Measurements from ENCODE around the gene POLD1. TPM values are rescaled to one million over a fixed set of nuclear protein-coding genes. Genes with fewer than 3 reads are reported as not detected.

Gene POLD1
- total and polyA plus RNA-seq, 2 experiments from 2014 or later, result 18.2 to 32.6 TPM

- TF ChIP-seq EZH2 (IDR thresholded peaks at IDR 0.05; ENCODE audit: borderline replicate concordance) (no peak), CTCF (IDR thresholded peaks at IDR 0.05; ENCODE audit: poor library complexity) (no peak), EZH2phosphoT487 (IDR thresholded peaks at IDR 0.05; ENCODE audit: low read depth, severe bottlenecking, unreplicated experiment) (no peak)
- H2AFZ ChIP-seq, result no peak overlapping the region
- no peaks in the 10 kb centered on the region for H3K4me1 ChIP-seq (ENCODE audit: insufficient read depth)
- H3K4me3 ChIP-seq, result no peak overlapping the region
- DNase-seq (ENCODE audit: low spot score), result no peak
- no peaks in the 10 kb centered on the region for H3K27me3 ChIP-seq
- H3K36me3 ChIP-seq (replicated peaks; ENCODE audit: insufficient read depth, low read depth), result no peaks in the 10 kb centered on the region
- peaks cover 8% of the 10 kb centered on the region for H4K20me1 ChIP-seq (ENCODE audit: insufficient read depth, poor library complexity, severe bottlenecking)
- no peaks in the 10 kb centered on the region for H3K79me2 ChIP-seq
- no peaks in the 10 kb centered on the region for H3K9me2 ChIP-seq (replicated peaks; ENCODE audit: insufficient read depth)
- no peak overlapping the region for H3K27ac ChIP-seq
- H3K9me3 ChIP-seq (ENCODE audit: low read depth), result no peaks in the 10 kb centered on the region
- H3K4me2 ChIP-seq, result peak overlapping the region; percentile 71
- WGBS (ENCODE audit: low lambda C conversion rate, missing lambda C conversion rate), result 85% methylated on average over 5 of the region's 7 CpGs
Observed at GRCh38 chr19:50377051-50377461, 7.1 kb upstream of the POLD1 start.

- 93% methylated on average over 9 of the region's 9 CpGs for WGBS (ENCODE audit: low lambda C conversion rate, missing lambda C conversion rate)
- no peaks in the 10 kb centered on the region for H3K79me2 ChIP-seq
- H3K4me3 ChIP-seq, result no peak overlapping the region
- H4K20me1 ChIP-seq (ENCODE audit: insufficient read depth, poor library complexity, severe bottlenecking), result peaks cover 8% of the 10 kb centered on the region
- no peak overlapping the region for H3K27ac ChIP-seq
- no peak for DNase-seq (ENCODE audit: low spot score)
- TF ChIP-seq EZH2 (IDR thresholded peaks at IDR 0.05; ENCODE audit: borderline replicate concordance) (no peak), CTCF (IDR thresholded peaks at IDR 0.05; ENCODE audit: poor library complexity) (no peak), EZH2phosphoT487 (IDR thresholded peaks at IDR 0.05; ENCODE audit: low read depth, severe bottlenecking, unreplicated experiment) (no peak)
- no peaks in the 10 kb centered on the region for H3K9me2 ChIP-seq (replicated peaks; ENCODE audit: insufficient read depth)
- H3K4me2 ChIP-seq, result no peak overlapping the region
- H2AFZ ChIP-seq, result no peak overlapping the region
- H3K9me3 ChIP-seq (ENCODE audit: low read depth), result no peaks in the 10 kb centered on the region
- H3K36me3 ChIP-seq (replicated peaks; ENCODE audit: insufficient read depth, low read depth), result no peaks in the 10 kb centered on the region
- no peaks in the 10 kb centered on the region for H3K4me1 ChIP-seq (ENCODE audit: insufficient read depth)
- H3K27me3 ChIP-seq, result no peaks in the 10 kb centered on the region
Observed at GRCh38 chr19:50377517-50377916, 6.6 kb upstream of the POLD1 start.

- Histone ChIP-seq H3K4me1 (ENCODE audit: insufficient read depth) (no peaks in the 10 kb centered on the region), H3K36me3 (replicated peaks; ENCODE audit: insufficient read depth, low read depth) (no peaks in the 10 kb centered on the region), H2AFZ (no peak overlapping the region), H4K20me1 (ENCODE audit: insufficient read depth, poor library complexity, severe bottlenecking) (peaks cover 8% of the 10 kb centered on the region), H3K4me2 (no peak overlapping the region), H3K9me3 (ENCODE audit: low read depth) (no peaks in the 10 kb centered on the region), H3K27me3 (no peaks in the 10 kb centered on the region), H3K4me3 (no peak overlapping the region), H3K9me2 (replicated peaks; ENCODE audit: insufficient read depth) (no peaks in the 10 kb centered on the region), H3K27ac (no peak overlapping the region), H3K79me2 (no peaks in the 10 kb centered on the region)
- TF ChIP-seq EZH2phosphoT487 (IDR thresholded peaks at IDR 0.05; ENCODE audit: low read depth, severe bottlenecking, unreplicated experiment) (no peak), CTCF (IDR thresholded peaks at IDR 0.05; ENCODE audit: poor library complexity) (no peak), EZH2 (IDR thresholded peaks at IDR 0.05; ENCODE audit: borderline replicate concordance) (no peak)
- no peak for DNase-seq (ENCODE audit: low spot score)
- 97% methylated on average over 36 of the region's 36 CpGs for WGBS (ENCODE audit: low lambda C conversion rate, missing lambda C conversion rate)
Observed at GRCh38 chr19:50378169-50378862, 5.8 kb upstream of the POLD1 start.

Measured in hepatocyte (in vitro differentiated cells).